Measurements from ENCODE around the gene BNC1. TPM values are rescaled to one million over a fixed set of nuclear protein-coding genes. Genes with fewer than 3 reads are reported as not detected.

The BNC1 gene
- total RNA-seq, 6 experiments from 2014 or later = 0.12 to 0.31 (median 0.14) TPM; not detected in 3

DNA sequence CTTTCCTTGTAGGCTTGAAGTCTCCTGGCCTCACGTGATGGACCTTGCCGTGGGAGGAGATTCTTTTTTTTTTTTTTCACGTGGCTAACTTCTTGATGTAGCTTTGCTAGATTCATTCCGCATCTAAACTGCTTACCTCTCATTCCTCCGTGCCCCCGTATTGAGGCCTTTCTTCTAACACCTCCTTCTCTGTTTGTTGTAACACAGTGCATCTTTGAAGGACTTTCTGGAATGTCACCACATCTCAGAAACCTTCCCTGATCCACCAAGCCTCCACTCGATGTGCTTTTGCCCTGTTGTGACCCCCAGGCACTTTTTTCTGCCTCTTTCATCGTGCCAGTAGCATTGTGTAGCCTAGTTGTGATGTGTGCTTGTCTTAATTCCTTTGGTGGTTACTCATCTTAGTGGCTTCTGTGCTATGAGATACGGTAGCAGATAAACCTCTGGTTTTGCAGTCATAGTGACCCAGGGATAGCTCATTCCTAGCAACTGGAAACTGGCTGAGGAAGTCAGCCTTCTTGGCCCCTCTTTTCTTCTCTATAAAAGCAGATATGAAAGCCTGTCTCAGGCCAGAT, 1.6 kb upstream of the BNC1 start:
- no peaks in the 10 kb centered on the region for H3K36me3 ChIP-seq
- H3K27ac ChIP-seq = no peak overlapping the region
- no peak for ATAC-seq
- peaks cover 0 to 9% of the 10 kb centered on the region in 2 donors for H3K27me3 ChIP-seq
- DNase-seq = no peak
- H3K4me3 ChIP-seq = no peak overlapping the region
- 55% methylated on average over 8 of the region's 9 CpGs for WGBS (ENCODE audit: insufficient coverage, low coverage, low lambda C conversion rate, missing lambda C conversion rate)
- no peaks in the 10 kb centered on the region for H3K9me3 ChIP-seq
- no peaks in the 10 kb centered on the region for H3K4me1 ChIP-seq
- no peak for TF ChIP-seq POLR2A (IDR thresholded peaks at IDR 0.05)
- TF ChIP-seq, protein P1, sequence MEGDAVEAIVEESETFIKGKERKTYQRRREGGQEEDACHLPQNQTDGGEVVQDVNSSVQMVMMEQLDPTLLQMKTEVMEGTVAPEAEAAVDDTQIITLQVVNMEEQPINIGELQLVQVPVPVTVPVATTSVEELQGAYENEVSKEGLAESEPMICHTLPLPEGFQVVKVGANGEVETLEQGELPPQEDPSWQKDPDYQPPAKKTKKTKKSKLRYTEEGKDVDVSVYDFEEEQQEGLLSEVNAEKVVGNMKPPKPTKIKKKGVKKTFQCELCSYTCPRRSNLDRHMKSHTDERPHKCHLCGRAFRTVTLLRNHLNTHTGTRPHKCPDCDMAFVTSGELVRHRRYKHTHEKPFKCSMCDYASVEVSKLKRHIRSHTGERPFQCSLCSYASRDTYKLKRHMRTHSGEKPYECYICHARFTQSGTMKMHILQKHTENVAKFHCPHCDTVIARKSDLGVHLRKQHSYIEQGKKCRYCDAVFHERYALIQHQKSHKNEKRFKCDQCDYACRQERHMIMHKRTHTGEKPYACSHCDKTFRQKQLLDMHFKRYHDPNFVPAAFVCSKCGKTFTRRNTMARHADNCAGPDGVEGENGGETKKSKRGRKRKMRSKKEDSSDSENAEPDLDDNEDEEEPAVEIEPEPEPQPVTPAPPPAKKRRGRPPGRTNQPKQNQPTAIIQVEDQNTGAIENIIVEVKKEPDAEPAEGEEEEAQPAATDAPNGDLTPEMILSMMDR (IDR thresholded peaks at IDR 0.05) = no peak
- intact Hi-C loops (cut with DNase I) = no loop called here

DNA sequence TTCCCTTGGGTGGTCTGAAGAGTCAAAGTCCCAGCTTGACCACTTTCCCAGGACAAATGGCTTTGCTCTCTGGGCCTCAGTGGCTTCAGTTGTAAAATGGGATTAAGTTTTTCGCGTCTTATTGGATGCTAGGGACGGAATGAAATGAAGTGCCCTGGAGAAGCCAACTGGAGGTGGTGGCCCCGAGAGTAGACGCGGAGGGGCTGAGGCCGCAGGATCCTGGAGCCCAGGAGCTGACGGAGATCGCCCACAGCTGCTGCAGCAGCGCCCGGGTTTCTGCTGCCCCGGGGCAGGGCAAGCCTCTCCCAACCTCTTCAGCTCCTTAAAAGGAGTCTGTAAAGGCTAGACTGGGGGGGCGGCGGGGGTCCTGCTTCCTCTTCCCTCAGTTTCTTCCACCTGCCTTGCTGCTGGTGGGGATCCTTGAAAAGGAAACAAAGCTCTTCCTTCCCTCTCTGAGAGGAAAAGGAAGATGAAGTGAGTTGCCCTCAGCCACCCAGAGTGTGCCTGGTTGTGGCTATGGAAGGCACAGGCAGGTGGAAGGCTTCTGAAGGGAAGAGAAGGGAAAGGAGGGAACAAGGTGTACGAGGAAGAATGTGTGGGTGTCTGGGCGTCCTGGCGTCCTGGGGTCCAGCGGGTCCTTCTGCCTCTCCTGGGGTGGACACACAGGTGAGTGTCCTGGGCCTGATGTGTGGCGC, 967 bp upstream of the BNC1 start:
- Histone ChIP-seq H3K4me1 (no peaks in the 10 kb centered on the region), H3K27ac (no peak overlapping the region), H3K36me3 (no peaks in the 10 kb centered on the region), H3K9me3 (no peaks in the 10 kb centered on the region), H3K4me3 (no peak overlapping the region), H3K27me3 (peaks cover 0 to 9% of the 10 kb centered on the region in 2 donors)
- ATAC-seq (no peak), DNase-seq (no peak)
- intact Hi-C loops (cut with DNase I) = no loop called here
- TF ChIP-seq POLR2A (IDR thresholded peaks at IDR 0.05) = no peak
- TF ChIP-seq, protein P1 (IDR thresholded peaks at IDR 0.05) = no peak
- 24% methylated on average over 6 of the region's 19 CpGs for WGBS (ENCODE audit: insufficient coverage, low coverage, low lambda C conversion rate, missing lambda C conversion rate)

DNA sequence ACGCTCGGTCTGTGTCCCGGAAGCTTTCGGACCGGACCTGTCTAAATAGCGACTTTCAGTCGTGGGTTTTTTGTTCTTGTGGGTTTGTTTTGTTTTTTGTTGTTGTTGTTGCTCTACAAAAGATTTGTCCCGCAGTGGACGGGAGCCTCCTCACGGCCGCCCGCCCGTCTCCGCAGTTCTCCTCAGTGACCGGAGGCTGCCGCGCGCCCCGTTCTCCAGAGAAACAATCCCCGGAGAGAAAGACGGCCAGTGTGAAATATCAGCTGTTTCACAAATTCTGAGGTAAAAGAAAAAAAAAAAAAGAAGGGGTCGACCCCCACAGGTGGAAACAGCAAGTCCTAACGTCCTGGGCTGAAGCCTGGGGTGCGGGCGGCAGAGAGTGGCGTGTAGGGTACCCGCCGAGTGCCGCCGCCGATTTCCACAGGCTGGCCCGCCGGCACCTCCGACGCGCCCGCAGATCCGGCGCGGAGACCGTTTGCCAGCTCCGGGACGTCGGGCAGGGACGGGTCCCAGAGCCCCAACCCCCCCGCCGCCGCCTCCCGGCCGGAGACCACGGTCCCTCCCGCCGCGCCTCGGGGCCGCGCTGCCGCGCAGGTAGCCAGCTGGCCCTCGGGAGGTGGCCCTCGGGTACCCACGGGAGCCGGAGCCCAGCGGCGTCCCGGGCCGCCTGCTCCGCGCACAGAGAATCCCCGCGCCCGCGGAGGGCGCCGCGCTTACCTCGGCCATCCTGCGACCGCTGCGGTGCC, 478 bp downstream of the BNC1 start:
- 4% methylated on average over 29 of the region's 80 CpGs for WGBS (ENCODE audit: insufficient coverage, low coverage, low lambda C conversion rate, missing lambda C conversion rate)
- Histone ChIP-seq H3K27ac (no peak overlapping the region), H3K4me1 (no peaks in the 10 kb centered on the region), H3K36me3 (no peaks in the 10 kb centered on the region), H3K27me3 (peaks cover 0 to 9% of the 10 kb centered on the region in 2 donors), H3K4me3 (peak overlapping the region; percentile 27 to 45 (median 33)), H3K9me3 (no peaks in the 10 kb centered on the region)
- DNase-seq (no peak), ATAC-seq (peak in 1 of 4 donors; percentile 13)
- intact Hi-C loops (cut with DNase I) = no loop called here
- TF ChIP-seq, protein P1 (IDR thresholded peaks at IDR 0.05) = no peak
- TF ChIP-seq POLR2A (IDR thresholded peaks at IDR 0.05) = no peak

DNA sequence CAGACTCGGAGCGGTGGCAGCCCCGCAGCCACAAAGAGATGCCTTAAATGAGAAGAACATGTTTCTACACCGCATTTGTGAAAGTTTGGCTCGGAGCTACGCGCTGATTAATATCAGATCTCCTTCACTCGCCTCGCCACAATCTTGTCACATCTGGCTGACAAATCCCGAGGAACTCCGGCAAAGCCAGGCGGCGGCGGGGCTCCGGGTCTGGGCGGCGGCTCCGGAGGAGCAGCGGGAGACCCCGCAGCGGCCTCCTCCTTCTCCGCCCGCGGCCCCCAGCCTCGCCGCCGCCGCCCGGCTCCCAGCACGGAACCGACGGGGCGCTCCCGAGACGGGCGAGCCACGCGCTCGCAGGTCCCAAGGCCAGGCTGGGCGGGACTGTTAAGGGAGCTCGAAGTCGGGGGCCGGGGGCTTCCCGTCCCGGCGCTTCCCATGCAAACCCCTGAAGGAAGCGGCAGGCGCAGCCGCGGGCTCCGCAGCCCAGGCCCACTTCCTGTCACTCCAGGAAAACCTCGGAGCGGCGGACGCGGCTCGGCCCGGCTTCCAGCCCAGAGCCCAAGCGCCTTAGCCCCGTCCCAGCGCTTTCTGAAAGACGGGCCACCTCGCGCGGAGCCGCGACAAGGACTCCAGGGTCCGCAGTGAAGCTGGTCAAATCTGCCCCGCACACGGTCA, 1.2 kb downstream of the BNC1 start:
- H3K27ac ChIP-seq = no peak overlapping the region
- H3K9me3 ChIP-seq = no peaks in the 10 kb centered on the region
- H3K4me1 ChIP-seq = no peaks in the 10 kb centered on the region
- ATAC-seq (peak; percentile 19 to 74 (median 56)), DNase-seq (peak in 2 of 3 donors; percentile 44 to 58)
- peaks cover 0 to 9% of the 10 kb centered on the region in 2 donors for H3K27me3 ChIP-seq
- TF ChIP-seq, protein P1 (IDR thresholded peaks at IDR 0.05) = no peak
- no peak for TF ChIP-seq POLR2A (IDR thresholded peaks at IDR 0.05)
- 6% methylated on average over 9 of the region's 70 CpGs for WGBS (ENCODE audit: insufficient coverage, low coverage, low lambda C conversion rate, missing lambda C conversion rate)
- peak overlapping the region; percentile 27 to 45 (median 33) for H3K4me3 ChIP-seq
- intact Hi-C loops (cut with DNase I) = no loop called here
- H3K36me3 ChIP-seq = no peaks in the 10 kb centered on the region
